SK-N-SH (cell line): ENCODE measurements around the gene FYB1.

Experiments
- CHD2 ChIP-seq: fragments of 150-350 bp; IDR thresholded peaks from 2 replicates; pipeline ENCODE4 v1.6.1; 2018; ENCODE audit warnings: low read length; ENCODE audit not compliant: partially characterized antibody
- MXI1 ChIP-seq: IDR thresholded peaks from 2 replicates; pipeline ENCODE4 v1.6.1; 2012; ENCODE audit warnings: mild to moderate bottlenecking, low read depth, low read length, improper control_type of control experiment
- POLR2AphosphoS5 ChIP-seq: IDR thresholded peaks from 2 replicates; pipeline ENCODE4 v1.6.1; 2012; ENCODE audit warnings: low read depth, low read length
- RAD21 ChIP-seq: IDR thresholded peaks from 2 replicates; pipeline ENCODE4 v1.6.1; 2012; ENCODE audit warnings: mild to moderate bottlenecking, low read length
- RFX5 ChIP-seq: IDR thresholded peaks from 2 replicates; pipeline ENCODE4 v1.6.1; 2012; ENCODE audit warnings: mild to moderate bottlenecking, improper control_type of control experiment, low read length
- TF ChIP-seq, protein P1 (sequence below): fragments of 200-600 bp; sonication (generic); IDR thresholded peaks from 2 replicates; pipeline ENCODE4 v1.6.1; 2017; ENCODE audit warnings: antibody characterized with exemption, mild to moderate bottlenecking, moderate library complexity

DNA sequence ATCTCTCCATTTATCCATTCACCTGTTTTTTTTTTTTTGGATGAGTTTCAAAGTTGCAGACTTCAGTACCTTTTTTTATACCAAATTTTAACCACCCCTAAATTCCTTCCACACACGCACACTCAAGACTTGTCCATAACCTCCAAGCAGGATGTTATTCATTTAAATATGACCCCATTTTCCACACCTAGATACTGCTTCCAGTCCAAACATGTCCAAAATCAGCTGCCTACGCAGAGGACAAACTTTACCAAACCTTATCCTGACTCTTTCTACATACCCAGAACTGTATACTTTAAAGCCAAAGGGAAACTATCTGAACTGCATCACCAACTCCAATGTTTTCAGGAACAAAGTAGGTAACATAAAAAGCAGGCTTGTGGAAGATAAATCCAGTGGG, 36.0 kb upstream of the FYB1 start:
- TF ChIP-seq, protein P1, sequence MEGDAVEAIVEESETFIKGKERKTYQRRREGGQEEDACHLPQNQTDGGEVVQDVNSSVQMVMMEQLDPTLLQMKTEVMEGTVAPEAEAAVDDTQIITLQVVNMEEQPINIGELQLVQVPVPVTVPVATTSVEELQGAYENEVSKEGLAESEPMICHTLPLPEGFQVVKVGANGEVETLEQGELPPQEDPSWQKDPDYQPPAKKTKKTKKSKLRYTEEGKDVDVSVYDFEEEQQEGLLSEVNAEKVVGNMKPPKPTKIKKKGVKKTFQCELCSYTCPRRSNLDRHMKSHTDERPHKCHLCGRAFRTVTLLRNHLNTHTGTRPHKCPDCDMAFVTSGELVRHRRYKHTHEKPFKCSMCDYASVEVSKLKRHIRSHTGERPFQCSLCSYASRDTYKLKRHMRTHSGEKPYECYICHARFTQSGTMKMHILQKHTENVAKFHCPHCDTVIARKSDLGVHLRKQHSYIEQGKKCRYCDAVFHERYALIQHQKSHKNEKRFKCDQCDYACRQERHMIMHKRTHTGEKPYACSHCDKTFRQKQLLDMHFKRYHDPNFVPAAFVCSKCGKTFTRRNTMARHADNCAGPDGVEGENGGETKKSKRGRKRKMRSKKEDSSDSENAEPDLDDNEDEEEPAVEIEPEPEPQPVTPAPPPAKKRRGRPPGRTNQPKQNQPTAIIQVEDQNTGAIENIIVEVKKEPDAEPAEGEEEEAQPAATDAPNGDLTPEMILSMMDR, result no peak
- TF ChIP-seq POLR2AphosphoS5 (no peak), CHD2 (no peak), RAD21 (no peak), RFX5 (no peak), MXI1 (no peak)
